HG02571 (cell line): Measurements from ENCODE around the gene RRP12.
"Not testable (repeated sequence)": the region's sequence is repeated elsewhere in the genome, so short reads cannot be mapped to it uniquely, and the experiment has no call there.

Experiments
- ATAC-seq: cut with Tn5 transposase; IDR thresholded peaks from one replicate; pipeline ENCODE4 v1.9.1; 2021; ENCODE audit warnings: mild to moderate bottlenecking, moderate library complexity; ENCODE audit not compliant: unreplicated experiment

Gene RRP12

GRCh38 chr10:97400665-97401454 lies at the start of gene RRP12:
Gene RRP12, minus strand, starts transcription at chr10:97401340. Its CDS starts 109 bp downstream, at chr10:97401231.
- peak; percentile 98 for ATAC-seq

GRCh38 chr10:97450828-97451227 lies 49.7 kb upstream of the RRP12 start:
- no peak for ATAC-seq

GRCh38 chr10:97445722-97446639 lies 44.8 kb upstream of the RRP12 start, which contains the start of the genes EXOSC1 and ZDHHC16:
Gene EXOSC1, minus strand, starts transcription at chr10:97446006. Its CDS starts 21 bp downstream, at chr10:97445985.
Gene ZDHHC16, plus strand, starts transcription at chr10:97446175. Its CDS starts 5,501 bp downstream, at chr10:97451676.
- peak; percentile 93 for ATAC-seq

GRCh38 chr10:97445357-97445721 lies 44.2 kb upstream of the RRP12 start:
- ATAC-seq, result peak; percentile 1

- ATAC-seq, result no peak
Measured at GRCh38 chr10:97444212-97444611, 43.1 kb upstream of the RRP12 start.

GRCh38 chr10:97442277-97442676 lies 41.1 kb upstream of the RRP12 start:
- no peak for ATAC-seq

GRCh38 chr10:97435211-97435610 lies 34.1 kb upstream of the RRP12 start:
- ATAC-seq, result no peak

- ATAC-seq, result no peak
Measured at GRCh38 chr10:97434557-97434956, 33.4 kb upstream of the RRP12 start.

- ATAC-seq, result no peak
Measured at GRCh38 chr10:97434055-97434454, 32.9 kb upstream of the RRP12 start.

GRCh38 chr10:97428572-97428981 lies 27.4 kb upstream of the RRP12 start:
- ATAC-seq, result no peak

- ATAC-seq, result no peak
Measured at GRCh38 chr10:97427571-97428179, 26.5 kb upstream of the RRP12 start.

GRCh38 chr10:97426776-97427570 lies 25.8 kb upstream of the RRP12 start:
- ATAC-seq, result no peak

GRCh38 chr10:97425964-97426775 lies 25.0 kb upstream of the RRP12 start, which contains the start of gene PGAM1:
Gene PGAM1, plus strand, starts transcription at chr10:97426191. Its CDS starts 117 bp downstream, at chr10:97426308.
- peak; percentile 79 for ATAC-seq

GRCh38 chr10:97423757-97424098 lies 22.6 kb upstream of the RRP12 start:
- not testable (repeated sequence) for ATAC-seq

- ATAC-seq, result no peak
Measured at GRCh38 chr10:97416565-97416964, 15.4 kb upstream of the RRP12 start.

- no peak for ATAC-seq
Measured at GRCh38 chr10:97412891-97413304, 11.8 kb upstream of the RRP12 start.

GRCh38 chr10:97411406-97411805 lies 10.3 kb upstream of the RRP12 start:
- ATAC-seq, result no peak

GRCh38 chr10:97408496-97408992 lies 7.4 kb upstream of the RRP12 start:
- no peak for ATAC-seq

GRCh38 chr10:97407952-97408248 lies 6.8 kb upstream of the RRP12 start:
- ATAC-seq, result no peak
